ENCODE results near the gene ANKRD44.

DNA sequence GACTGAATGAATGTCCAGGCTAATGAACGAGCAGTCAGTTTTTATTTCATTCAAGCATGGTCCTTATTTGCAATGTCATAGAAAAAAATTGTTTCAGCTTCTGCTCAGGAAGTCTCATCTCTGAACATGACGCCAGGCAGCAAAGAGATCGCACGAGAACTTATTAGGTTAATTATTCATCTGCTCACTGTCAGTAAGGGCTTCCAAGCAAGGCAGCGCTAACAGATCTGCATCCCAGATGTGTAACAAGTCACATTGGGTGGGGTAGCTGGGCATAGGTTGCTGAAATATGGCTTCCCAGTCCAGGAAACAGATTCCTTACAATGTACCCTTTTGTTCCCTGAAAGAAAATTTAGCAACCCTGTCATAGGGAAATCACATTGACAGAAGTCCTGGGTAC is 63.5 kb downstream of the ANKRD44 start:
- TF ChIP-seq SUZ12 (IDR thresholded peaks at IDR 0.05; ENCODE audit: extremely low read depth, insufficient read depth, insufficient read length) (no peak), YY1 (IDR thresholded peaks at IDR 0.05; ENCODE audit: insufficient read depth, insufficient read length) (no peak), ZNF274 (IDR thresholded peaks at IDR 0.05; ENCODE audit: low read depth, low read length) (no peak)
